WTC11 (cell line): ENCODE data around the gene VASH1. TPM values are rescaled to one million over a fixed set of nuclear protein-coding genes. Genes with fewer than 3 reads are reported as not detected.

ENCODE experiments used
- ATAC-seq: fragments of 200-7000 bp; cut with Tn5 transposase; 2 replicates; pipeline ENCODE4 v1.10.0; 2021; ENCODE audit warnings: mild to moderate bottlenecking, moderate library complexity
- CTCF ChIA-PET: fragments of 300-600 bp; sonication (Branson Sonifier 250); formaldehyde crosslinking; loops from one replicate; lab custom pipeline; 2021; ENCODE audit warnings: antibody characterized with exemption; lab: Charles Lee
- POLR2A ChIA-PET: fragments of 350-600 bp; sonication (Branson Sonifier 250); formaldehyde crosslinking; loops from one replicate; lab custom pipeline; 2021; ENCODE audit warnings: antibody characterized with exemption; lab: Charles Lee
- DNase-seq: peaks from one replicate; pipeline ENCODE4 v3.0.0; 2021; ENCODE audit warnings: low spot score
- H3K27ac Mint-ChIP-seq: 2 replicates; pipeline ENCODE4 v1.8.0; 2021; ENCODE audit warnings: mixed read lengths
- H3K27me3 Mint-ChIP-seq: 2 replicates; pipeline ENCODE4 v1.8.0; 2021; ENCODE audit warnings: low read depth, mild to moderate bottlenecking, moderate library complexity, mixed read lengths
- H3K36me3 Mint-ChIP-seq: 2 replicates; pipeline ENCODE4 v1.8.0; 2021; ENCODE audit warnings: mixed read lengths
- H3K4me1 Mint-ChIP-seq: 2 replicates; pipeline ENCODE4 v1.8.0; 2022; ENCODE audit warnings: mixed read lengths
- H3K4me3 Mint-ChIP-seq: 2 replicates; pipeline ENCODE4 v1.8.0; 2021; ENCODE audit warnings: mild to moderate bottlenecking, moderate library complexity, mixed read lengths
- H3K9me3 Mint-ChIP-seq: 2 replicates; pipeline ENCODE4 v1.8.0; 2021; ENCODE audit warnings: mixed read lengths
- ATF1 ChIP-seq: sonication (generic); formaldehyde crosslinking; IDR thresholded peaks from 2 replicates; pipeline ENCODE4 v1.8.1; 2023; ENCODE audit warnings: mild to moderate bottlenecking, moderate library complexity, missing genetic modification reagents
- ATF3 ChIP-seq: sonication (generic); formaldehyde crosslinking; conservative IDR thresholded peaks from 2 replicates; pipeline ENCODE4 v1.8.1; 2022; ENCODE audit warnings: mild to moderate bottlenecking, missing genetic modification reagents
- CDX4 ChIP-seq: fragments of 250-450 bp; sonication (Bioruptor Pico); IDR thresholded peaks from 2 replicates; pipeline ENCODE4 v1.9.0; 2021; ENCODE audit warnings: moderate library complexity, mild to moderate bottlenecking, inconsistent platforms, borderline replicate concordance
- CREM ChIP-seq: sonication (generic); formaldehyde crosslinking; IDR thresholded peaks from 2 replicates; pipeline ENCODE4 v1.8.1; 2022; ENCODE audit warnings: mild to moderate bottlenecking, missing genetic modification reagents, moderate library complexity
- ELF4 ChIP-seq: sonication (generic); formaldehyde crosslinking; IDR thresholded peaks from 2 replicates; pipeline ENCODE4 v1.8.1; 2022; ENCODE audit warnings: low read depth, mild to moderate bottlenecking, moderate library complexity, missing genetic modification reagents
- ERG ChIP-seq: fragments of 250-450 bp; sonication (Bioruptor Pico); IDR thresholded peaks from 2 replicates; pipeline ENCODE4 v1.8.0; 2021; ENCODE audit warnings: mild to moderate bottlenecking
- FOXK1 ChIP-seq: sonication (generic); formaldehyde crosslinking; IDR thresholded peaks from 2 replicates; pipeline ENCODE4 v1.8.0; 2022; ENCODE audit warnings: mild to moderate bottlenecking, moderate library complexity, missing genetic modification reagents
- GABPB1 ChIP-seq: sonication (generic); formaldehyde crosslinking; IDR thresholded peaks from 2 replicates; pipeline ENCODE4 v1.8.1; 2023; ENCODE audit warnings: mild to moderate bottlenecking, missing genetic modification reagents
- IRF1 ChIP-seq: sonication (generic); formaldehyde crosslinking; IDR thresholded peaks from 2 replicates; pipeline ENCODE4 v1.8.0; 2023; ENCODE audit warnings: missing genetic modification reagents
- JAZF1 ChIP-seq: fragments of 250-450 bp; sonication (Bioruptor Pico); IDR thresholded peaks from 2 replicates; pipeline ENCODE4 v1.9.0; 2021; ENCODE audit warnings: moderate library complexity, mild to moderate bottlenecking, inconsistent platforms
- RELA ChIP-seq: sonication (generic); formaldehyde crosslinking; IDR thresholded peaks from 2 replicates; pipeline ENCODE4 v1.8.1; 2022; ENCODE audit warnings: missing genetic modification reagents, mild to moderate bottlenecking, borderline replicate concordance
- SMAD4 ChIP-seq: sonication (generic); formaldehyde crosslinking; IDR thresholded peaks from 2 replicates; pipeline ENCODE4 v1.8.0; 2022; ENCODE audit warnings: mild to moderate bottlenecking, missing genetic modification reagents
- TEAD4 ChIP-seq: sonication (generic); formaldehyde crosslinking; IDR thresholded peaks from 2 replicates; pipeline ENCODE4 v1.8.0; 2022; ENCODE audit warnings: mild to moderate bottlenecking, missing genetic modification reagents
- TP53 ChIP-seq: sonication (generic); formaldehyde crosslinking; IDR thresholded peaks from 2 replicates; pipeline ENCODE4 v1.8.1; 2023; ENCODE audit warnings: mild to moderate bottlenecking, missing genetic modification reagents
- USF2 ChIP-seq: sonication (generic); formaldehyde crosslinking; IDR thresholded peaks from 2 replicates; pipeline ENCODE4 v1.8.1; 2023; ENCODE audit warnings: mild to moderate bottlenecking, missing genetic modification reagents, moderate library complexity
- ZMAT4 ChIP-seq: fragments of 250-450 bp; sonication (Bioruptor Pico); IDR thresholded peaks from 2 replicates; pipeline ENCODE4 v1.9.0; 2021; ENCODE audit warnings: mild to moderate bottlenecking
- ZNF232 ChIP-seq: sonication (generic); formaldehyde crosslinking; IDR thresholded peaks from 2 replicates; pipeline ENCODE4 v1.8.0; 2022; ENCODE audit warnings: mild to moderate bottlenecking, missing genetic modification reagents
- ZNF281 ChIP-seq: sonication (generic); formaldehyde crosslinking; IDR thresholded peaks from 2 replicates; pipeline ENCODE4 v1.8.0; 2023; ENCODE audit warnings: mild to moderate bottlenecking, missing genetic modification reagents
- ZNF396 ChIP-seq: fragments of 250-450 bp; sonication (Bioruptor Pico); IDR thresholded peaks from 2 replicates; pipeline ENCODE4 v1.8.0; 2021; ENCODE audit warnings: mild to moderate bottlenecking, moderate library complexity, borderline replicate concordance
- ZNF416 ChIP-seq: fragments of 250-450 bp; sonication (Bioruptor Pico); IDR thresholded peaks from 2 replicates; pipeline ENCODE4 v1.9.0; 2021; ENCODE audit warnings: mild to moderate bottlenecking, inconsistent platforms
- ZNF512 ChIP-seq: sonication (generic); formaldehyde crosslinking; IDR thresholded peaks from 2 replicates; pipeline ENCODE4 v1.8.1; 2022; ENCODE audit warnings: missing genetic modification reagents, borderline replicate concordance
- total RNA-seq: library from RNA; stranded (reverse); gene quantifications from 3 replicates; pipeline ENCODE4 v1.2.3, GENCODE V29; 2021

VASH1 gene
- total RNA-seq, 1 experiment from 2014 or later = 7.2 TPM

GRCh38 chr14:76727384-76727783 lies 33.9 kb upstream of the VASH1 start (continued):
- TF ChIP-seq ELF4 (CRISPR knock-in tag) (no peak), ZNF396 (CRISPR knock-in tag) (no peak), ATF3 (CRISPR knock-in tag) (no peak), ZNF416 (CRISPR knock-in tag) (no peak), IRF1 (CRISPR knock-in tag) (no peak), TEAD4 (CRISPR knock-in tag) (no peak), ZNF281 (CRISPR knock-in tag) (no peak), JAZF1 (CRISPR knock-in tag) (no peak)
- TF ChIP-seq, all 79 proteins: peak for 0

- Mint-ChIP-seq H3K9me3 (no peaks in the 10 kb centered on the region), H3K36me3 (no peaks in the 10 kb centered on the region)
- no peak for ATAC-seq
Measured at GRCh38 chr14:76727901-76728300, 33.4 kb upstream of the VASH1 start.

GRCh38 chr14:76729258-76729657 lies 32.0 kb upstream of the VASH1 start:
- no peaks in the 10 kb centered on the region for H3K36me3 Mint-ChIP-seq
- no peak overlapping the region for H3K4me3 Mint-ChIP-seq
- ATAC-seq (no peak), DNase-seq (no peak)
- ChIA-PET POLR2A (no interaction called here), CTCF (interaction anchor here (1.0 kb wide), 1 partner anchor 56 kb away, joined by 4 read pairs; no protein-coding TSS in a partner anchor)
- H3K27me3 Mint-ChIP-seq = no peaks in the 10 kb centered on the region; the same call in 1 of the 2 replicates
- H3K4me1 Mint-ChIP-seq = peaks cover 19% of the 10 kb centered on the region
- H3K27ac Mint-ChIP-seq = no peak overlapping the region
- H3K9me3 Mint-ChIP-seq = no peaks in the 10 kb centered on the region
- TF ChIP-seq TP53 (CRISPR knock-in tag) (no peak), CDX4 (CRISPR knock-in tag) (no peak), ERG (CRISPR knock-in tag) (no peak), USF2 (no peak), SMAD4 (CRISPR knock-in tag) (no peak), FOXK1 (no peak), JAZF1 (CRISPR knock-in tag) (no peak), CREM (CRISPR knock-in tag) (no peak), ATF1 (CRISPR knock-in tag) (no peak)

More at GRCh38 chr14:76727901-76728300, 33.4 kb upstream of the VASH1 start:
- Mint-ChIP-seq H3K27ac (no peak overlapping the region), H3K27me3 (no peaks in the 10 kb centered on the region; the same call in 1 of the 2 replicates), H3K4me3 (no peak overlapping the region), H3K4me1 (peaks cover 20% of the 10 kb centered on the region)
- ChIA-PET POLR2A (no interaction called here), CTCF (no interaction called here)
- DNase-seq = no peak
- TF ChIP-seq CDX4 (CRISPR knock-in tag) = no peak
- TF ChIP-seq RELA (CRISPR knock-in tag) = no peak
- no peak for TF ChIP-seq ZMAT4 (CRISPR knock-in tag)
- no peak for TF ChIP-seq GABPB1 (CRISPR knock-in tag)
- no peak for TF ChIP-seq ATF1 (CRISPR knock-in tag)
- TF ChIP-seq ZNF232 (CRISPR knock-in tag) = no peak
- TF ChIP-seq ZNF512 (CRISPR knock-in tag) = no peak
